Thyroid gland (tissue), 4 donors: ENCODE results near the gene TMC1.

Experiments
- POLR2A ChIP-seq, 2 donors: fragments of 450-650 bp; IDR thresholded peaks; one replicate each; pipeline ENCODE4 v1.6.1; 2017; ENCODE audit warnings: antibody characterized with exemption in 2 of 2, mild to moderate bottlenecking in 2 of 2, moderate library complexity in 1 of 2
- TF ChIP-seq, protein P1 (sequence below), 6 experiments: fragments of 200-600 bp in 3 of 6; fragments of 450-650 bp in 3 of 6; sonication (generic) in 3 of 6; IDR thresholded peaks; one replicate each; pipeline ENCODE4 v1.5.1; 2016 to 2019; ENCODE audit warnings: antibody characterized with exemption in 6 of 6, mild to moderate bottlenecking in 2 of 6, inconsistent platforms in 1 of 6, moderate library complexity in 1 of 6

DNA sequence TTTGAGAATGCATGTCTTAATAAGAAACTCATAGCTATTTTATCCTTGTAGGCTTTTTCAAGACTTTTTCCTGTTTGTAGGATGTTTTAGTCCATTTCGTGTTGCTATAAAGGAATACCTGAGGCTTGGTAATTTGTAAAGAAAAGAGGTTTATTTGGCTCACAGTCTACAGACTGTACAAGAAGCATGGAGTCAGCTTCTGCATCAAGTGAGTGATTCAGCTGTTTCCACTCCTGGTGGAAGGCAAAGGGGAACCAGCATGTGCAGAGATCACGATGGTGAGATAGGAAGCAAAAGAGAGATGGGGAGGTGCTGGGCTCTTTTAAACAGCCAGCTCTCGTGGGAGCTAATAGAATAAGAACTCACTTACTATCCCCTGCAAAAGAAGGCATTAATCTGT, 254.2 kb downstream of the TMC1 start:
- TF ChIP-seq, protein P1, sequence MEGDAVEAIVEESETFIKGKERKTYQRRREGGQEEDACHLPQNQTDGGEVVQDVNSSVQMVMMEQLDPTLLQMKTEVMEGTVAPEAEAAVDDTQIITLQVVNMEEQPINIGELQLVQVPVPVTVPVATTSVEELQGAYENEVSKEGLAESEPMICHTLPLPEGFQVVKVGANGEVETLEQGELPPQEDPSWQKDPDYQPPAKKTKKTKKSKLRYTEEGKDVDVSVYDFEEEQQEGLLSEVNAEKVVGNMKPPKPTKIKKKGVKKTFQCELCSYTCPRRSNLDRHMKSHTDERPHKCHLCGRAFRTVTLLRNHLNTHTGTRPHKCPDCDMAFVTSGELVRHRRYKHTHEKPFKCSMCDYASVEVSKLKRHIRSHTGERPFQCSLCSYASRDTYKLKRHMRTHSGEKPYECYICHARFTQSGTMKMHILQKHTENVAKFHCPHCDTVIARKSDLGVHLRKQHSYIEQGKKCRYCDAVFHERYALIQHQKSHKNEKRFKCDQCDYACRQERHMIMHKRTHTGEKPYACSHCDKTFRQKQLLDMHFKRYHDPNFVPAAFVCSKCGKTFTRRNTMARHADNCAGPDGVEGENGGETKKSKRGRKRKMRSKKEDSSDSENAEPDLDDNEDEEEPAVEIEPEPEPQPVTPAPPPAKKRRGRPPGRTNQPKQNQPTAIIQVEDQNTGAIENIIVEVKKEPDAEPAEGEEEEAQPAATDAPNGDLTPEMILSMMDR (IDR thresholded peaks at IDR 0.05) = no peak
- no peak for TF ChIP-seq POLR2A (IDR thresholded peaks at IDR 0.05)
